Measurements from ENCODE around the gene CCDC152.

CCDC152 gene

GRCh38 chr5:42767491-42768105 is 11.0 kb downstream of the CCDC152 start:
- no peak for DNase-seq (ENCODE audit: low read depth in 1 of 2, low spot score in 1 of 2)

GRCh38 chr5:42768106-42768504 is 11.5 kb downstream of the CCDC152 start:
- DNase-seq (ENCODE audit: low read depth in 1 of 2, low spot score in 1 of 2) = no peak

More at GRCh38 chr5:42767491-42768105, 11.0 kb downstream of the CCDC152 start:
- TF ChIP-seq CTCF (IDR thresholded peaks at IDR 0.05; ENCODE audit: insufficient read depth, low read length) = peak; percentile 10
- TF ChIP-seq REST (IDR thresholded peaks at IDR 0.05; ENCODE audit: insufficient replicate concordance, low read depth) = no peak
- peaks cover 5% of the 10 kb centered on the region for H3K27me3 ChIP-seq (ENCODE audit: insufficient read depth, poor library complexity, severe bottlenecking)
- H3K27ac ChIP-seq (replicated peaks) = no peak overlapping the region
- H3K4me3 ChIP-seq (replicated peaks; ENCODE audit: insufficient read depth, low read length) = no peak overlapping the region

GRCh38 chr5:42770003-42770402 is 13.4 kb downstream of the CCDC152 start:
- TF ChIP-seq GABPA (IDR thresholded peaks at IDR 0.05; ENCODE audit: low read depth) = no peak
- no peak for DNase-seq (ENCODE audit: low read depth in 1 of 2, low spot score in 1 of 2)
- H3K4me3 ChIP-seq (replicated peaks; ENCODE audit: insufficient read depth, low read length) = no peak overlapping the region

More at GRCh38 chr5:42768106-42768504, 11.5 kb downstream of the CCDC152 start:
- Histone ChIP-seq H3K27me3 (ENCODE audit: insufficient read depth, poor library complexity, severe bottlenecking) (peaks cover 7% of the 10 kb centered on the region), H3K4me3 (replicated peaks; ENCODE audit: insufficient read depth, low read length) (no peak overlapping the region), H3K27ac (replicated peaks) (no peak overlapping the region)
- TF ChIP-seq SPI1 (IDR thresholded peaks at IDR 0.05; ENCODE audit: borderline replicate concordance, low read depth) (no peak), GABPA (IDR thresholded peaks at IDR 0.05; ENCODE audit: low read depth) (no peak), REST (IDR thresholded peaks at IDR 0.05; ENCODE audit: insufficient replicate concordance, low read depth) (no peak), POLR2AphosphoS5 (IDR thresholded peaks at IDR 0.05; ENCODE audit: low read depth) (no peak), CTCF (IDR thresholded peaks at IDR 0.05; ENCODE audit: insufficient read depth, low read length) (no peak)

GRCh38 chr5:42772265-42772993 is 15.8 kb downstream of the CCDC152 start:
- TF ChIP-seq REST (IDR thresholded peaks at IDR 0.05; ENCODE audit: insufficient replicate concordance, low read depth) (no peak), CTCF (IDR thresholded peaks at IDR 0.05; ENCODE audit: insufficient read depth, low read length) (no peak), SPI1 (IDR thresholded peaks at IDR 0.05; ENCODE audit: borderline replicate concordance, low read depth) (no peak), POLR2AphosphoS5 (IDR thresholded peaks at IDR 0.05; ENCODE audit: low read depth) (no peak), GABPA (IDR thresholded peaks at IDR 0.05; ENCODE audit: low read depth) (no peak)
- Histone ChIP-seq H3K4me3 (replicated peaks; ENCODE audit: insufficient read depth, low read length) (no peak overlapping the region), H3K27ac (replicated peaks) (no peak overlapping the region), H3K27me3 (ENCODE audit: insufficient read depth, poor library complexity, severe bottlenecking) (peaks cover 10% of the 10 kb centered on the region)
- no peak for DNase-seq (ENCODE audit: low read depth in 1 of 2, low spot score in 1 of 2)

More at GRCh38 chr5:42770003-42770402, 13.4 kb downstream of the CCDC152 start:
- Histone ChIP-seq H3K27me3 (ENCODE audit: insufficient read depth, poor library complexity, severe bottlenecking) (peaks cover 7% of the 10 kb centered on the region), H3K27ac (replicated peaks) (no peak overlapping the region)

Data from HL-60 (cell line).